Bronchial epithelial cell (primary cell): ENCODE data around the gene NELL1. TPM values are rescaled to one million over a fixed set of nuclear protein-coding genes. Genes with fewer than 3 reads are reported as not detected.

Experiments
- DNase-seq: peaks from one replicate; pipeline ENCODE4 v3.0.0-alpha.2; 2010; ENCODE audit warnings: low read depth
- FAIRE-seq: peaks from 2 replicates; lab custom pipeline; 2011; peaks lifted over from hg19 to GRCh38; lab: Jason Lieb, UNC
- H3K27me3 ChIP-seq: 2 replicates; pipeline ENCODE4 v1.5.1; 2011; ENCODE audit warnings: low read length; ENCODE audit not compliant: control insufficient read depth, insufficient read depth
- H3K36me3 ChIP-seq: 2 replicates; pipeline ENCODE4 v1.5.1; 2011; ENCODE audit warnings: low read length; ENCODE audit not compliant: control insufficient read depth, insufficient read depth
- H3K4me3 ChIP-seq: 2 replicates; pipeline ENCODE4 v1.5.1; 2011; ENCODE audit warnings: mild to moderate bottlenecking, low read depth, low read length, control low read depth
- total RNA-seq: library from RNA; depleted of rRNA; stranded (reverse); fragments of >200 nt; gene quantifications from 2 replicates; pipeline ENCODE4 v1.2.1, GENCODE V29; 2014
- TF ChIP-seq, protein P1 (sequence below): IDR thresholded peaks from 2 replicates; pipeline ENCODE4 v1.5.1; 2011; ENCODE audit warnings: mild to moderate bottlenecking, moderate library complexity, low read length, control low read depth, inconsistent platforms; ENCODE audit not compliant: insufficient read depth, severe bottlenecking

NELL1 gene
- total RNA-seq, 1 donor from 2014 or later = not detected

DNA sequence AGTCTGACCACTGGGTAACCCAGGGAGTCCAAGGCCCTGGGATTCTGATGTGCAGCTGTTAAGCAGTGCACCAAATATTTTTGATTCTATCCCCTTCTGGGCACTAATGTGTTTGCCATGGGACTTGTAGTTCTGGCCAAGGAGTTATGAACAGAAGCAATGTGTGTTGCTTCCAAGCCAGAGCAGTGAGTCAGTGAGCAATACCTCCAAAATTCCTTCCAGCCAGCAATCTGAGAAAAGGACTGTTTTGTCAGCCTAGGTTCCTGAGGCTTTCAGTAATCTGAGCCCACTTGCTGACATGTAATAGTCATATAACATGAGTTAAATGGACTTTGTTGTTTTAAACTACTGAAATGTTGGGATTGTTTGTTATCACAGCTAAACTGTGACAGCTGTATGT is 311.4 kb downstream of the NELL1 start:
- FAIRE-seq (no peak), DNase-seq (no peak)
- H3K36me3 ChIP-seq = no peaks in the 10 kb centered on the region
- TF ChIP-seq, protein P1, sequence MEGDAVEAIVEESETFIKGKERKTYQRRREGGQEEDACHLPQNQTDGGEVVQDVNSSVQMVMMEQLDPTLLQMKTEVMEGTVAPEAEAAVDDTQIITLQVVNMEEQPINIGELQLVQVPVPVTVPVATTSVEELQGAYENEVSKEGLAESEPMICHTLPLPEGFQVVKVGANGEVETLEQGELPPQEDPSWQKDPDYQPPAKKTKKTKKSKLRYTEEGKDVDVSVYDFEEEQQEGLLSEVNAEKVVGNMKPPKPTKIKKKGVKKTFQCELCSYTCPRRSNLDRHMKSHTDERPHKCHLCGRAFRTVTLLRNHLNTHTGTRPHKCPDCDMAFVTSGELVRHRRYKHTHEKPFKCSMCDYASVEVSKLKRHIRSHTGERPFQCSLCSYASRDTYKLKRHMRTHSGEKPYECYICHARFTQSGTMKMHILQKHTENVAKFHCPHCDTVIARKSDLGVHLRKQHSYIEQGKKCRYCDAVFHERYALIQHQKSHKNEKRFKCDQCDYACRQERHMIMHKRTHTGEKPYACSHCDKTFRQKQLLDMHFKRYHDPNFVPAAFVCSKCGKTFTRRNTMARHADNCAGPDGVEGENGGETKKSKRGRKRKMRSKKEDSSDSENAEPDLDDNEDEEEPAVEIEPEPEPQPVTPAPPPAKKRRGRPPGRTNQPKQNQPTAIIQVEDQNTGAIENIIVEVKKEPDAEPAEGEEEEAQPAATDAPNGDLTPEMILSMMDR = no peak
- H3K27me3 ChIP-seq = no peaks in the 10 kb centered on the region
- no peak overlapping the region for H3K4me3 ChIP-seq

DNA sequence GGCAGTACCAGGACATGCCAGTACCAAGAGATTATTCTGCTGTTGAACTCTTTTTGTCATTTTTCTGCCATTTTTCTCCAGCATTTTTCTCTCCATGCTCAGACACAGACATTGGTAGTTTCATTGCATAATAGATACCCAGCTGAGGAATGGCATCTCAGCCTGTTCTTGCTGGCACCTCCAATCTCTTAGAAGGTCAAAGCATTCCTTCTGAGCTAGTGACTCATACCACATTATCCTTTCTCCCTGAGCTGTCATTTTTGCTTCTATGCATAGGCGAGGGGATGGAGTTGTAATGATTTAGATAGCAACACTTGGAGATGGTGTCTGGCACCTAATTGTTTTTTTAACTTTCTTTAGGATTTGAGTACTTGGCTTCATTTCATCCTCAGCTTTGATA is 321.1 kb downstream of the NELL1 start:
- Histone ChIP-seq H3K36me3 (no peaks in the 10 kb centered on the region), H3K4me3 (no peak overlapping the region), H3K27me3 (no peaks in the 10 kb centered on the region)
- DNase-seq = no peak
- no peak for FAIRE-seq
- TF ChIP-seq, protein P1 = no peak

DNA sequence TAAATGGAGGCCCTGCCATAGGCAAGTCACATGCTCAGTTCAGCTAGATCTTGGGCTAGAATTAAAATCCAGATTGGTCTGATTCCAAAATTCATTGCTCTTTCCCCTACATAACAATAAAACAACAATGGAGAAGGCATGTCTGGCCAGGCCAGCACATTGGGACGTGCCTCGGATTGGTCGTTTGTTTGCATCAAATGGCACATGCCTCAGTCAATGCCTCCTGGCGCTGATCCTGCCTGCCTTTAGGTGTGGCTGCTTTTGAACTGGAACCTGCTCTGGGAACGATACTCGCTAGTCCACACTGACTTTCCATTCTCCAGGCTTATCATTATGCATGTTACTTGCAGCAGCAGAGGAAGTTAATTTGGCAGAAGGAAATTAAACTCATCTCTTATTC is 322.1 kb downstream of the NELL1 start:
- no peak overlapping the region for H3K4me3 ChIP-seq
- no peaks in the 10 kb centered on the region for H3K36me3 ChIP-seq
- FAIRE-seq (no peak), DNase-seq (no peak)
- TF ChIP-seq, protein P1 = no peak
- H3K27me3 ChIP-seq = no peaks in the 10 kb centered on the region

DNA sequence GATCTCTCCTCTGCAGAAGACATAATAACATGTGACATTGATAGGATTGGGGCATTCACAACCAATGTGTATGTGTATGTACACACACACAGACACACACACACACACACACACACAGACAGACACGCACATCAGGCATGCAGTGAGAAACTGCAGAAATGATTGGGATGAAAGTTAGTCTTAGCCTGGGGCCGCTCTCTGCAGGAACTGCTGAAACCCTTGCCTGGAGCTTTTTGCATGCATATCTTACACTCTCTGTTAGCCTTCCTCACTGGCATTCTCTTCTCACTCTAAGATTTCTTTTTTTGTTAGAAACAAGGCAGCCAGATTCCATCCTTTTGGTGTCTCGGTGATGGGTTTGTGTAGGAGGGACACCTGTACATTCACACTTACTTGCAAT is 337.9 kb downstream of the NELL1 start:
- TF ChIP-seq, protein P1 = no peak
- FAIRE-seq (no peak), DNase-seq (no peak)

DNA sequence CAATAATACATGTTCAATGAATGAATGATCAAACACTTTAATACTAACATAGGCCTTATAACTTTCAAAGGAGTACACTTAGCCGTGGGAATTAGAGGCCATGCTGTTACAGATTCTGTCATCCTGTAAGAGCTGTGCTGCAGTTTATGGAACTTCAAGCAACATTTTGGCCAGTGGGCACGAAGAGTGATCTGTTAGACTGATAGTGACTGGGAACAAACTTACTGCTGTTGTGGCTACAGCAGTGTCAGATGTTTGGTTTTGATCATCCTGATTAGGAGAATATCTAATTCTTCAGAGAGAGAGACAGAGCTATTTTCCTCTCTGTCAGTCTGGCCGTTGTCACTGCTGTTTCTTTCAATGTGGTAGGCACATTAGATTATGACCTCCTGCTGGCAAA is 348.9 kb downstream of the NELL1 start:
- TF ChIP-seq, protein P1 = no peak
- Histone ChIP-seq H3K36me3 (no peaks in the 10 kb centered on the region), H3K27me3 (no peaks in the 10 kb centered on the region), H3K4me3 (no peak overlapping the region)
- DNase-seq (no peak), FAIRE-seq (no peak)

More for the DNA sequence above, 337.9 kb downstream of the NELL1 start:
- Histone ChIP-seq H3K36me3 (no peaks in the 10 kb centered on the region), H3K27me3 (no peaks in the 10 kb centered on the region), H3K4me3 (no peak overlapping the region)

DNA sequence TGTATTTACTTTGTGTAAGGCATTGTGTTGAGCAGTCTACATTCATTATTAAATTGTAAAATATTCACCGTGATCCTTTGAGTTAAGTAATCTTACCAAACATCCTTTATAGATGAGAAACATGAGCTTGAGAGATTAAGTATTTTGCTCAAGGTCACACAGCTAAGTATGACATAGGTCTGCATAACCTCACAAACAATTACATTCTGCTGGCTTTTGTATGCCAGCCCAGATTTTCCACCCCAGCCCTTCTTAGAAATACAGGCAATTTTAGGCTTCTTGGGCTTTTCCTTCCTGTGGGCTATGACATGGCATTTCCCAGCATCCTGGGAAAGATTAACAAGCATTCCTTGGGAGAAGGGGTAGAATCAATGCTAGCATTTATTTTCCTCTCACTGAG is 357.3 kb downstream of the NELL1 start:
- no peak for FAIRE-seq
- H3K27me3 ChIP-seq = no peaks in the 10 kb centered on the region
- no peak overlapping the region for H3K4me3 ChIP-seq
- no peak for DNase-seq
- TF ChIP-seq, protein P1 = no peak
- no peaks in the 10 kb centered on the region for H3K36me3 ChIP-seq
